Measurements from ENCODE around the gene CCL27. TPM values are rescaled to one million over a fixed set of nuclear protein-coding genes. Genes with fewer than 3 reads are reported as not detected.

CCL27 gene
- total RNA-seq, 2 experiments from 2014 or later, result 0.69 TPM; not detected in 1

DNA sequence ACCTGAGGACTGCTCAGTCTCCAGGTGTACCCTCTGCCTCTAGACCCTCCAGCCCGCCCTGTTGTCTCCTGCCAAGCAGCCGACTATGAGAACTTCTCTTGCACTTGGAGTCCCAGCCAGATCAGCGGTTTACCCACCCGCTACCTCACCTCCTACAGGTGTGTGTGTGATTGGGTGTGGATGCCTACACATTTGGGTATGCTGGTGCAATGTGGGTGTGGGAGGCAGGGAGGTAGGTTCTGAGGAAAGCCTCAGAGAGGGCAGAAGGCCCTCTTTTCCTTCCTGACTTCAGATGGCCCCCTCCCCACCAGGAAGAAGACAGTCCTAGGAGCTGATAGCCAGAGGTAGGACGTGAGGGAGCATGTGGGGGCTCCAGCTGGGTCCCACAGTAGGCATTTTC is 5.5 kb downstream of the CCL27 start:
- H3K4me1 Mint-ChIP-seq (ENCODE audit: low read depth), result peaks cover 24% of the 10 kb centered on the region
- no peaks in the 10 kb centered on the region for H3K27me3 Mint-ChIP-seq (ENCODE audit: low read depth)
- no peak for DNase-seq
- intact Hi-C loops (cut with micrococcal nuclease), result no loop called here
- H3K36me3 Mint-ChIP-seq (ENCODE audit: low read depth), result peaks cover 3% of the 10 kb centered on the region
- no peak overlapping the region for H3K27ac Mint-ChIP-seq
- no peak overlapping the region for H3K4me3 Mint-ChIP-seq
- CTCF ChIA-PET, result interaction anchor here (1.1 kb wide), 1 partner anchor 8 kb away, joined by 3 read pairs; no protein-coding TSS in a partner anchor
- H3K9me3 Mint-ChIP-seq, result no peaks in the 10 kb centered on the region

DNA sequence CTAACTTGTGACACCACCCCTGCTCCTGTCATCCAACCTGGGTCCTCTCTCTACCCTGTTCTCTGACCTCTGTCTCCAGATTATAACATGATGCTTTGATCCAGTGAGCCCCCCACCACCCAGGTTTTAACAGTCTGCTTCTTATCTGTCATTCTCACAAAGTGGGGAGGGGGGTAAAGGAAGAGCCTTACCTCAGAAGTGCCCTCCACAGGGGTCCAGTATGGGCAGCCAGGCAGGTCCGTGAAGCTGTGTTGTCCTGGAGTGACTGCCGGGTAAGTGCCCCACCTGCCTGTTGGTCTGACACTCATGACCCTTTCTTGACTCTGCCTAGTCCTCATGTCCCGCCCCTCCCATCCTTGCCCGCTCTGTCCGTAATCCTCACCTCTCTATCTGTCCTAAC is 7.1 kb downstream of the CCL27 start:
- CTCF ChIA-PET, result no interaction called here
- Mint-ChIP-seq H3K9me3 (no peaks in the 10 kb centered on the region), H3K27me3 (ENCODE audit: low read depth) (no peaks in the 10 kb centered on the region), H3K4me3 (no peak overlapping the region), H3K36me3 (ENCODE audit: low read depth) (peaks cover under 1% of the 10 kb centered on the region), H3K27ac (no peak overlapping the region), H3K4me1 (ENCODE audit: low read depth) (peaks cover 15% of the 10 kb centered on the region)
- no peak for DNase-seq
- intact Hi-C loops (cut with micrococcal nuclease), result no loop called here

DNA sequence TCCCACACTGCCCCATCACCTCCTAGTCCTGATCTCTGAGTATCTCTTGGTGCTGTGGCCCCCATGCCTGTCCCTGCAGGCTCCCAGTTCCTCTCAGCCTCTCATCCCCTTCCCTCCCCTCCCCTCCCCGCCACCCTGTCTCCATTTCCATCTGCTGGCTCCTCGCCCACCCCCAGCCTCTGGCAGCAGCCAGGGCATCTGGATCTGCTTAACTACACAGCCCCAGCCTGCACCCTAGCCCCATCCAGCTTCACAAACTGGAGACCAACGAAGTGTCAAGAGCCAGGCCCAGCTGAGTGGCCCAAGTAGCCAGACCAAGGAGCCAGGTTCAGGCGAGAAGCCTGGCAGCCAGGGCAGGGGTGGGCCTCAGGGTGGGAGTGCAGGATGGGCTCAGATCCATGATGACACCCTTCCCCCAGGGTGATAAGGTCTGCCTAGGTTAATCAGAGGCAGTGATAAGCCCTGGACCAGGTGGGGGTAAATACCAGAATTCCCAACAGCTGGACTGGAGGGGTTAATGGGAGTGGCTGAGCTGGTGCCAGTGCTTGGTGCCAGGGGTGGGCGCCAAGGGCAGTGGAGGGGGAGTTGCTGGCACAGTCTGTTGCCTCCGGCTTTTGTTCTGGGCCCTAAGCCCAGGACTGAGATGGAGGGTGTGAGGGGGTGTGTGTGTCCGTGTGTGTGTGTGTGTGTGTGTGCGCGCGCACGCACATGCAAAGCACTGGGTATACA is 8.0 kb downstream of the CCL27 start:
- Mint-ChIP-seq H3K27ac (no peak overlapping the region), H3K36me3 (ENCODE audit: low read depth) (peaks cover 2% of the 10 kb centered on the region), H3K4me1 (ENCODE audit: low read depth) (peaks cover 14% of the 10 kb centered on the region), H3K27me3 (ENCODE audit: low read depth) (no peaks in the 10 kb centered on the region), H3K9me3 (no peaks in the 10 kb centered on the region), H3K4me3 (no peak overlapping the region)
- CTCF ChIA-PET, result no interaction called here
- intact Hi-C loops (cut with micrococcal nuclease), result no loop called here
- DNase-seq, result no peak

DNA sequence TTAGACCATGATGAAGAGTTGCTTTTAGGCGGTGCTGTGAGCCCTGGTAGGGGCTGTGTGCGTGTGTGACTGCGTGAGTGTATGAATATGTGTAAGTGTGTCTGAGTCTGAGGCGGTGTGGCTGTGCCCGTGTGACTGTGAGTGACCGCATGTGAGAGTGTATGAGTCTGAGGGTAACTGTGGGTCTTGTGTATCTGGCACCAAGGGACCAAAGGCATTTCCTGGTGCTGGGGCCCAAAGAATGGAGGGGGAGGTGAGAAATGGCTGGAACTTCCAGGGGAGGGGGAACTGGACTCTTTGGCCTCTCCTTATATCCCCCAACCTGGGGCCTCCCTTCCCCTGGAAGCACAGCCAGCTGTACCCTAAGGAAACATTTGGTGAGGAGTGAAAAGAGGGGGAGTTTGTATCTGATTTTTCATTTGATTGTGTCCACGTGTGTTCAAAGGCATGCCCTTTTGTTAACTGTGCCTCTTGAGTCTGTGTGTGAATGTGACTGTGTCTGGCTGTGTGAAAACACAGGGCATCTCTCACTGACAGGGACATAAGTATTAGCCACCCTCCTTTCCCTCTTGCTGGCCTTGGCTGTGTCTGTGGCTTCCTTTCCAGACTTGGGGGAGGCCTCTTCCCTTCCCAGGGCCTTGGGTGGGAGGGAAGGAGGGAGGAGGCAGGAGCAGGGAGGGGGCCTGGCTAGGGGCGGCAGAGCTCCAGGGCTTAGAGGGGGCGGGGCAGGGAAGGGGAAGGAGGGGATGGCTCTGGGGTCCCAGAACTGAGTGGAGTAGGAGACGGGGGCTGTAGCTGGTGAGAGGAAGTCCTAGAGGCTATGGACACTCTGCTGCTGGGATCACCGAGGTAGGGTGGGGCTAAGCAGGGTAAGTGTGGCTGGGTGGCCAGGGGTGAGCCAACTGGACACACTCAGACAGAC is 9.0 kb downstream of the CCL27 start:
- Mint-ChIP-seq H3K27ac (no peak overlapping the region), H3K36me3 (ENCODE audit: low read depth) (peaks cover 10% of the 10 kb centered on the region), H3K4me3 (no peak overlapping the region), H3K9me3 (no peaks in the 10 kb centered on the region), H3K27me3 (ENCODE audit: low read depth) (no peaks in the 10 kb centered on the region), H3K4me1 (ENCODE audit: low read depth) (peaks cover 17% of the 10 kb centered on the region)
- intact Hi-C loops (cut with micrococcal nuclease), result no loop called here
- DNase-seq, result no peak
- CTCF ChIA-PET, result interaction anchor here (1.0 to 1.2 kb wide), 2 partner anchors 10 to 49 kb away, joined by 3 to 4 read pairs; no protein-coding TSS in a partner anchor

DNA sequence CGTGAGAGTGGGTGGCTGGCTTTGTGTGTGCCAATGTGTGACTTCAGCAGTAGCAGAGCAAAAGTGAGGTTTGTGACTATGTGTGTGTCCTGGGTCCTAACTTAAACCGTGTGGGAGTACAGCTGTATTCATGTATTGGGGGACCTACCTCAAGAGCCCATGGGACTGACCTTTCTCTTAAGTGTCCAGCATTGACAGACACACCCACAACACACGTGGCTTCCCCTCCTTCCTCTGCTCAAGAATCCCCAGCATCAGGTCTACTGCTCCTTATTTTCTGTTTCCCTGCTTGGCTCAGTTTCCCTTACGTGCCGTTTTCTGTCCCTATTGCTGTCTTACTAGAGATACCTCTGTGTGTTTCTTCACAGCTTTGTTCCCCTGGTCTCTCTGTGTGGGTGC is 9.9 kb downstream of the CCL27 start:
- H3K36me3 Mint-ChIP-seq (ENCODE audit: low read depth), result peaks cover 17% of the 10 kb centered on the region
- CTCF ChIA-PET, result interaction anchor here (1.0 to 1.2 kb wide), 2 partner anchors 9 to 50 kb away, joined by 3 to 4 read pairs; no protein-coding TSS in a partner anchor
- H3K27ac Mint-ChIP-seq, result peak overlapping the region; percentile 67
- H3K9me3 Mint-ChIP-seq, result no peaks in the 10 kb centered on the region
- H3K4me1 Mint-ChIP-seq (ENCODE audit: low read depth), result peaks cover 25% of the 10 kb centered on the region
- H3K4me3 Mint-ChIP-seq, result no peak overlapping the region
- no peaks in the 10 kb centered on the region for H3K27me3 Mint-ChIP-seq (ENCODE audit: low read depth)
- intact Hi-C loops (cut with micrococcal nuclease), result no loop called here
- DNase-seq, result no peak

GRCh38 chr9:34651876-34652601 is 10.4 kb downstream of the CCL27 start, which contains the start of gene IL11RA:
IL11RA (plus strand) TSS chr9:34652185; CDS start chr9:34655218, 3,033 bp downstream.
- DNase-seq, result peak; percentile 78
- H3K27ac Mint-ChIP-seq, result peak within 1 kb of the TSS; percentile 67

DNA sequence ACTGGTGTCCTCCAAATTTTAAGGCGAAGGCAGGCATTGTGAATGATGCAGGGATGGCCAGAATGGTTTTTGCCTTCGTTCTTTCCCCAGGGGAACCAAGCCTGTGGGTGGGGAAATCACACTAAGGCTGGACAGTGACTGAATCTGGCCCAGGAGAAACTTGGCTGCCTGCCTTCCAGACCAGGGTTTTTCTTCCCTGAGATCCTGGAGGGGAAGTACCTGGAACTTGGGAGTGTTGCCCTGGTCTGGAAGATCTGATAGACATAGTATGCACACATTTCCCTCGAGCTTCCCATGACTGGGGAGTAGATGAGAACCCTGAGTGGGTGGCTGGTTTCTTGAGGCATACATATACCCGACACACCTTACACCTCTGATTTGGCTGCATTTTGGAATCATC is 11.1 kb downstream of the CCL27 start:
- no peak overlapping the region for H3K27ac Mint-ChIP-seq
- intact Hi-C loops (cut with micrococcal nuclease), result no loop called here
- H3K27me3 Mint-ChIP-seq (ENCODE audit: low read depth), result no peaks in the 10 kb centered on the region
- H3K4me3 Mint-ChIP-seq, result no peak overlapping the region
- peaks cover 19% of the 10 kb centered on the region for H3K36me3 Mint-ChIP-seq (ENCODE audit: low read depth)
- no peak for DNase-seq
- peaks cover 28% of the 10 kb centered on the region for H3K4me1 Mint-ChIP-seq (ENCODE audit: low read depth)
- CTCF ChIA-PET, result interaction anchor here (2.6 kb wide), 1 partner anchor 17 kb away, joined by 9 read pairs; no protein-coding TSS in a partner anchor
- H3K9me3 Mint-ChIP-seq, result no peaks in the 10 kb centered on the region

More at GRCh38 chr9:34651876-34652601, 10.4 kb downstream of the CCL27 start, which contains the start of gene IL11RA:
- CTCF ChIA-PET, result interaction anchor here (1.2 to 2.6 kb wide), 2 partner anchors 18 to 50 kb away, joined by 3 to 9 read pairs; no protein-coding TSS in a partner anchor
- intact Hi-C loops (cut with micrococcal nuclease), result no loop called here
- peaks cover 28% of the 10 kb centered on the region for H3K4me1 Mint-ChIP-seq (ENCODE audit: low read depth)
- peaks cover 17% of the 10 kb centered on the region for H3K36me3 Mint-ChIP-seq (ENCODE audit: low read depth)
- H3K9me3 Mint-ChIP-seq, result no peaks in the 10 kb centered on the region
- no peaks in the 10 kb centered on the region for H3K27me3 Mint-ChIP-seq (ENCODE audit: low read depth)
- H3K4me3 Mint-ChIP-seq, result no peak within 1 kb of the TSS

DNA sequence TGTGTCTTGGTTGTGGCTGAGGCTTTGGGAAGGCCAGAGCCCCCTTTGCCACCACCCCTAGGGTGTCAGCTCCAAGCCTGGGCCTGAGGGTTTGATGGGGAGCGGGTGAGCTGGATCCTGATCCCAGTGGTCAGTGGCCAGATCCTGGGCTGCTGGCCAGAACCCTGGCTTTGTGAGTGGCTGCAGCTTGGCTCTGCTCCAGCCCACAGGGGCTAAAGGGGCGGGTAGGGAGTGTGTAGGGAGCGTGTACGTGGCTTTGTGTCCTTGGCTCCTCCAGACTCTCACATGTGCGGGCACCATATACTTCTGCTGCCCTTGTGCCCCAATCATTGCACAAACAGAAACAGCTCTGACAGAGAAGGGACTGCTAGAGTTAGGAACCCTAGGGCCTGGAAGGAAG is 11.6 kb downstream of the CCL27 start:
- H3K9me3 Mint-ChIP-seq, result no peaks in the 10 kb centered on the region
- no peak overlapping the region for H3K27ac Mint-ChIP-seq
- peaks cover 31% of the 10 kb centered on the region for H3K4me1 Mint-ChIP-seq (ENCODE audit: low read depth)
- H3K27me3 Mint-ChIP-seq (ENCODE audit: low read depth), result no peaks in the 10 kb centered on the region
- CTCF ChIA-PET, result interaction anchor here (0.6 to 2.6 kb wide), 2 partner anchors 11 to 16 kb away, joined by 3 to 9 read pairs; no protein-coding TSS in a partner anchor
- H3K36me3 Mint-ChIP-seq (ENCODE audit: low read depth), result peaks cover 19% of the 10 kb centered on the region
- H3K4me3 Mint-ChIP-seq, result no peak overlapping the region
- intact Hi-C loops (cut with micrococcal nuclease), result no loop called here
- DNase-seq, result no peak

DNA sequence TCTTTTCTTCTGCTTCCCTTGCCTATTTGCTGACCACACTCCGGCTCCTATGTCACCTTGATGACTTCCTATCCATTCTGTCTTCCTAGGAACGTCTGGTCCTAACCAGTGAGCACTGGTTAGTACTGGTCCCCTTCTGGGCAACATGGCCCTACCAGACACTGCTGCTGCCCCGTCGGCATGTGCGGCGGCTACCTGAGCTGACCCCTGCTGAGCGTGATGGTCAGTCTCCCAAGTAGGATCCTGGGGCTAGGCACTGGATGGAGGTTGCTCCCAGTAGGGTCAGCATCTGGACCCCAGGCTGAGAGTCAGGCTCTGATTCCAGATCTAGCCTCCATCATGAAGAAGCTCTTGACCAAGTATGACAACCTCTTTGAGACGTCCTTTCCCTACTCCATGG is 13.8 kb downstream of the CCL27 start:
- H3K4me1 Mint-ChIP-seq (ENCODE audit: low read depth), result peaks cover 31% of the 10 kb centered on the region

DNA sequence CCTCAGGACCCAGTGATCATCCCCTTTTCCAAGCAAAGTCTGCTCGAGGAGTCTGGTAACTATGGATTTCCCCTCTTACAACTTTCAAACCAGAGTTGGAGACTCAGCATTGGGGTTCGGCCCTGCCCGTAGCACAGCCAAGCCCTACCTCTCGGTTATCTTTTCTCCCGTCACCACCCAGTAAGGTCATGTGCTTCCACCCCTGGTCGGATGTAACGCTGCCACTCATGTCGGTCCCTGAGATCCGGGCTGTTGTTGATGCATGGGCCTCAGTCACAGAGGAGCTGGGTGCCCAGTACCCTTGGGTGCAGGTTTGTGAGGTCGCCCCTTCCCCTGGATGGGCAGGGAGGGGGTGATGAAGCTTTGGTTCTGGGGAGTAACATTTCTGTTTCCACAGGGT is 14.8 kb downstream of the CCL27 start:
- CTCF ChIA-PET, result interaction anchor here (0.6 to 4.4 kb wide), 9 partner anchors 9 to 1552 kb away, joined by 3 to 51 read pairs (median 8); partner anchors contain the start of genes CCL27 and SIGMAR1
- peak; percentile 38 for DNase-seq
- no peaks in the 10 kb centered on the region for H3K9me3 Mint-ChIP-seq
- H3K36me3 Mint-ChIP-seq (ENCODE audit: low read depth), result peaks cover 19% of the 10 kb centered on the region
- H3K27me3 Mint-ChIP-seq (ENCODE audit: low read depth), result no peaks in the 10 kb centered on the region
- intact Hi-C loops (cut with micrococcal nuclease), result loop anchor here (5.0 kb wide), 2 partner anchors 340 to 425 kb away; partner anchors contain the start of genes DNAJB5 and VCP
- H3K4me1 Mint-ChIP-seq (ENCODE audit: low read depth), result peaks cover 25% of the 10 kb centered on the region
- peak overlapping the region; percentile 86 for H3K4me3 Mint-ChIP-seq
- H3K27ac Mint-ChIP-seq, result peak overlapping the region; percentile 83

More for the DNA sequence above, 13.8 kb downstream of the CCL27 start:
- Mint-ChIP-seq H3K27me3 (ENCODE audit: low read depth) (no peaks in the 10 kb centered on the region), H3K9me3 (no peaks in the 10 kb centered on the region), H3K4me3 (peak overlapping the region; percentile 7), H3K27ac (no peak overlapping the region), H3K36me3 (ENCODE audit: low read depth) (peaks cover 19% of the 10 kb centered on the region)
- intact Hi-C loops (cut with micrococcal nuclease), result loop anchor here (5.0 kb wide), 2 partner anchors 339 to 424 kb away; partner anchors contain the start of genes DNAJB5 and VCP
- CTCF ChIA-PET, result interaction anchor here (1.4 to 4.4 kb wide), 5 partner anchors 10 to 54 kb away, joined by 4 to 51 read pairs (median 8); partner anchors contain the start of gene CCL27
- DNase-seq, result no peak

GRCh38 chr9:34647084-34647403 is 15.4 kb downstream of the CCL27 start:
- H3K27me3 Mint-ChIP-seq (ENCODE audit: low read depth), result no peaks in the 10 kb centered on the region
- peak overlapping the region; percentile 83 for H3K27ac Mint-ChIP-seq
- no peak for DNase-seq
- H3K4me3 Mint-ChIP-seq, result peak overlapping the region; percentile 86
- no peaks in the 10 kb centered on the region for H3K9me3 Mint-ChIP-seq
- H3K36me3 Mint-ChIP-seq (ENCODE audit: low read depth), result peaks cover 19% of the 10 kb centered on the region
- CTCF ChIA-PET, result interaction anchor here (0.6 to 4.4 kb wide), 14 partner anchors 9 to 1552 kb away, joined by 3 to 51 read pairs (median 4); partner anchors contain the start of genes CCL27, RPP25L and SIGMAR1
- intact Hi-C loops (cut with micrococcal nuclease), result loop anchor here (5.0 kb wide), 2 partner anchors 340 to 425 kb away; partner anchors contain the start of genes DNAJB5 and VCP
- peaks cover 19% of the 10 kb centered on the region for H3K4me1 Mint-ChIP-seq (ENCODE audit: low read depth)
